Neutrophil (primary cell): ENCODE data around the gene TJP2.

Experiments
- H3K27ac ChIP-seq: fragments of 200-600 bp; sonication (generic); 2 replicates; pipeline ENCODE4 v1.5.1; 2016; ENCODE audit warnings: mild to moderate bottlenecking, moderate library complexity
- H3K27me3 ChIP-seq: fragments of 200-600 bp; sonication (generic); 2 replicates; pipeline ENCODE4 v1.6.0; 2016; ENCODE audit warnings: mild to moderate bottlenecking
- H3K36me3 ChIP-seq: fragments of 200-600 bp; sonication (generic); 2 replicates; pipeline ENCODE4 v1.5.1; 2017
- H3K4me1 ChIP-seq, 2 experiments: fragments of 200-600 bp in 1 of 2; sonication (generic) in 1 of 2; 1 replicate in 1 of 2; 2 replicates in 1 of 2; pipeline versions ENCODE4 v1.5.1 to v1.6.1; 2013 to 2016; ENCODE audit warnings: low read depth in 1 of 2, low read length in 1 of 2, mild to moderate bottlenecking in 1 of 2, moderate library complexity in 1 of 2; ENCODE audit not compliant: control insufficient read depth in 1 of 2, insufficient read depth in 1 of 2
- H3K4me3 ChIP-seq, 2 experiments: fragments of 200-600 bp in 1 of 2; sonication (generic) in 1 of 2; 1 replicate in 1 of 2; 2 replicates in 1 of 2; pipeline ENCODE4 v1.5.1; 2013 to 2016; ENCODE audit warnings: low read depth in 1 of 2, low read length in 1 of 2, mild to moderate bottlenecking in 1 of 2, moderate library complexity in 1 of 2
- H3K9me3 ChIP-seq: fragments of 200-600 bp; sonication (generic); 2 replicates; pipeline ENCODE4 v1.5.1; 2016
- TF ChIP-seq, protein P1 (sequence below): fragments of 200-600 bp; sonication (generic); IDR thresholded peaks from 2 replicates; pipeline ENCODE4 v1.5.1; 2016; ENCODE audit warnings: antibody characterized with exemption

Gene TJP2

DNA sequence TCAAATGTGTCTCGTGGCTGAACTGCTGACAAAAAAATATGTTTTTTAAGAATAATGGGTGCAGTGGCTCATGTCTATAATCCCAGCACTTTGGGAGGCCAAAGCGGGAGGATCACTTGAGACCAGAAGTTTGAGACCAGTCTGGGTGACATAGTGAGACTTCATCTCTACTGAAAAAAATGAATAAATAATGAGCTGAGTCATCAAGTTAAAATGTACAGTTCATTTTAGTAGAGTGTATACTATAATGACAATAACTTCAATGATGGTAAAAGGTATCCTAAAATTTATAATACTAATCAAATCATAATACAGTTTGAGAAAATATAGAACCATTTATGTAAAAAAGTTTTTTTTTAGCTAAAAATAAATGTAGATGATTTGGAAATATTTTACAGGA lies 37.9 kb upstream of the TJP2 start:
- H3K4me1 ChIP-seq = no peaks in the 10 kb centered on the region
- TF ChIP-seq, protein P1, sequence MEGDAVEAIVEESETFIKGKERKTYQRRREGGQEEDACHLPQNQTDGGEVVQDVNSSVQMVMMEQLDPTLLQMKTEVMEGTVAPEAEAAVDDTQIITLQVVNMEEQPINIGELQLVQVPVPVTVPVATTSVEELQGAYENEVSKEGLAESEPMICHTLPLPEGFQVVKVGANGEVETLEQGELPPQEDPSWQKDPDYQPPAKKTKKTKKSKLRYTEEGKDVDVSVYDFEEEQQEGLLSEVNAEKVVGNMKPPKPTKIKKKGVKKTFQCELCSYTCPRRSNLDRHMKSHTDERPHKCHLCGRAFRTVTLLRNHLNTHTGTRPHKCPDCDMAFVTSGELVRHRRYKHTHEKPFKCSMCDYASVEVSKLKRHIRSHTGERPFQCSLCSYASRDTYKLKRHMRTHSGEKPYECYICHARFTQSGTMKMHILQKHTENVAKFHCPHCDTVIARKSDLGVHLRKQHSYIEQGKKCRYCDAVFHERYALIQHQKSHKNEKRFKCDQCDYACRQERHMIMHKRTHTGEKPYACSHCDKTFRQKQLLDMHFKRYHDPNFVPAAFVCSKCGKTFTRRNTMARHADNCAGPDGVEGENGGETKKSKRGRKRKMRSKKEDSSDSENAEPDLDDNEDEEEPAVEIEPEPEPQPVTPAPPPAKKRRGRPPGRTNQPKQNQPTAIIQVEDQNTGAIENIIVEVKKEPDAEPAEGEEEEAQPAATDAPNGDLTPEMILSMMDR = no peak
- no peak overlapping the region for H3K27ac ChIP-seq
- H3K4me3 ChIP-seq = no peak overlapping the region
- H3K9me3 ChIP-seq = no peaks in the 10 kb centered on the region
- no peaks in the 10 kb centered on the region for H3K36me3 ChIP-seq
- H3K27me3 ChIP-seq = no peaks in the 10 kb centered on the region

GRCh38 chr9:69136779-69137178 lies 37.3 kb upstream of the TJP2 start:
- TF ChIP-seq, protein P1 = no peak
- no peaks in the 10 kb centered on the region for H3K36me3 ChIP-seq
- H3K4me3 ChIP-seq = no peak overlapping the region
- no peaks in the 10 kb centered on the region for H3K4me1 ChIP-seq
- H3K27me3 ChIP-seq = no peaks in the 10 kb centered on the region
- no peak overlapping the region for H3K27ac ChIP-seq
- no peaks in the 10 kb centered on the region for H3K9me3 ChIP-seq

GRCh38 chr9:69137311-69137710 lies 36.8 kb upstream of the TJP2 start:
- H3K36me3 ChIP-seq = no peaks in the 10 kb centered on the region
- no peaks in the 10 kb centered on the region for H3K4me1 ChIP-seq
- no peaks in the 10 kb centered on the region for H3K27me3 ChIP-seq
- H3K27ac ChIP-seq = no peak overlapping the region
- H3K4me3 ChIP-seq = no peak overlapping the region
- TF ChIP-seq, protein P1 = no peak
- no peaks in the 10 kb centered on the region for H3K9me3 ChIP-seq

GRCh38 chr9:69139596-69139995 lies 34.5 kb upstream of the TJP2 start:
- TF ChIP-seq, protein P1 = no peak
- no peaks in the 10 kb centered on the region for H3K4me1 ChIP-seq
- no peaks in the 10 kb centered on the region for H3K27me3 ChIP-seq
- no peak overlapping the region for H3K4me3 ChIP-seq
- H3K36me3 ChIP-seq = no peaks in the 10 kb centered on the region
- no peaks in the 10 kb centered on the region for H3K9me3 ChIP-seq
- H3K27ac ChIP-seq = no peak overlapping the region

DNA sequence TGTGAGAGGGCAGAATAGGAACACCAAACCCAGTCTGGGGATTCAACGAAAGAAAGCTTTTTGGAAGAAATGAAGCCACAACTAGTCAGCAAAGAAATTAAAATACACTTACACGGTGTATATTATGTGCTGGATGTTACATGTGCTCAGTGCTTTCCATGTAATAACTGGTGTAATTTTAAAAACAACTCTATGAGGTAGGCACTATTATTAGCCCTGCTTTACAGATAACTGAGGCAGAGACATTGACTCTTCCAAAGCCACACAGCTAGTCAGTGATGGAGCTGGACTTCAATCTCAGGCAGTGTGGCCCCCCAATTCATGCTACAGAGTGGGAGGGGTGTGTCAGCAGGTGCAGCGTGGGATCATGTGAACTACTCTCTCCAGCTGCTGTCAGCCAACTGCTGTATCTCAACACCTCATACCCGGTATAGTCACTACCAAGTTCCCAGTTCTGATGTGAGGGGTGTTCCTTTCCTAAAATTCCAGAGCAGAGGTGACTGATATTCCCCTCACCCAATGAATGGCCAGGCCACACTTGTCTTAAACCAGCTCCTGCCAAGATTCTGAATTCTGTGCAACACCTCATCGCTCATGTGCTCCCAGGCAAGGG lies 33.8 kb upstream of the TJP2 start:
- H3K9me3 ChIP-seq = no peaks in the 10 kb centered on the region
- no peak overlapping the region for H3K27ac ChIP-seq
- no peaks in the 10 kb centered on the region for H3K27me3 ChIP-seq
- H3K36me3 ChIP-seq = no peaks in the 10 kb centered on the region
- TF ChIP-seq, protein P1 = no peak
- H3K4me1 ChIP-seq = no peaks in the 10 kb centered on the region
- H3K4me3 ChIP-seq = no peak overlapping the region

DNA sequence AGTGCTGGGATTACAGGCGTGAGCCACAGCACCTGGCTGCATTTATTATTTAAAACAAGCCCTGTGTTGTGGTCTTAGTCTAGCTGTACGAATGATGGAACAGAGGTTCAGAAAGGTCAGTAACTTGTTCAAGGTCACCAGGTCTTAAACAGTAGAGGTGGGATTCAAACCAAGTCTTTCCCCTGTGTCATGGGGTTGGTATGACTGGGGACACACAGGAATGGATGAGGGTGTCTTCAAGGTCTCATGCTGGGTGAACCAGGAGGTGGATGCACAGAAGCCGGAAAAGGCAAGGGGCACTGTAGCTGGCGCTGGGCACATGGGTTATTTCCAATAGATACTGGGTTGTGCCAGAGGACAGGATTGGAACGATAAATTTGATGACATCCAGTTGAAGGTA lies 32.2 kb upstream of the TJP2 start:
- Histone ChIP-seq H3K4me1 (no peaks in the 10 kb centered on the region), H3K9me3 (no peaks in the 10 kb centered on the region), H3K27me3 (no peaks in the 10 kb centered on the region), H3K4me3 (no peak overlapping the region), H3K36me3 (no peaks in the 10 kb centered on the region), H3K27ac (no peak overlapping the region)
- TF ChIP-seq, protein P1 = no peak
